Ammon's horn (tissue), 1 donor: ENCODE data around the gene PLEKHA6.
A peak's percentile ranks its signal among the peaks of the same experiment; 100 is the strongest.

Experiments used
- DNase-seq: peaks from one replicate; pipeline ENCODE4 v3.0.0-alpha.2; 2016; ENCODE audit warnings: low spot score

The PLEKHA6 gene

GRCh38 chr1:204211046-204211445 is 148.7 kb downstream of the PLEKHA6 start:
- no peak for DNase-seq

- peak; percentile 48 for DNase-seq
Observed at GRCh38 chr1:204207136-204207616, 152.6 kb downstream of the PLEKHA6 start.

DNA sequence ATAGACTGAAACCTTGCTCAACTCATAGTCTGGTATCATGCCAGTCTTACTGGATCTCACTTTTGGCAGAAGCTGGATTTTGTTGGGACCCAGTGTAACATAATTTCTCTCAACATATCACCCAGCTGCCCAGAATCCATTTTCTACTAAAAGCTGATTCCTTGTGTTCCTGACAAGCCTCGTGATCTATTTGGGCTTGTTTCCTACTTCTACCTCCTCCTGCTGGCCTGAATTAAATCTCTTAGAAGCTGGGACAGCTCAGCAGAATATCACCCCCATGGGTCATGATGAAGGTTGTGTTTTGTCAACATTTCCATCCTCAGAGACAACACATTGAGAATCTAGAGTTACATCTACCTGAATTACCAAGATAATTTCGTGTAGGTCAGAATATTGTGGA is 153.6 kb downstream of the PLEKHA6 start:
- DNase-seq, result no peak

DNA sequence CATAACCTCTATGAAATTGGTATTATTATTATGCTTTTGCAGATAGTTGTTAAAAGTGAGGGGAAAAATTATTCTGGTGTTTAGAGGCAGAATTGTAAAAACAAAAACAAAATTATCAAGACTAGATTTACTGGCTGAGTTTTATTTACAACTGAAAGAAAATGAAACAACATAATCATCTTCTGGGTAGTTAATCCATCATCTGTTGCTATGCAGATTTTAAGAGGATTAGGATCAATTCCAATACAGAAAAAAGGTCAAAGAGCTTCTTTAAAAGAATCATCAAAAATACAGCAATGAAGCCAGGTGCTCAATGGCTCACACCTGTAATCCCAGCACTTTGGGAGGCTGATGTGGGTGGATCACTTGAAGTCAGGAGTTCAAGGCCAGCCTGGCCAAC is 154.2 kb downstream of the PLEKHA6 start:
- no peak for DNase-seq

GRCh38 chr1:204204944-204205343 is 154.8 kb downstream of the PLEKHA6 start:
- no peak for DNase-seq

DNA sequence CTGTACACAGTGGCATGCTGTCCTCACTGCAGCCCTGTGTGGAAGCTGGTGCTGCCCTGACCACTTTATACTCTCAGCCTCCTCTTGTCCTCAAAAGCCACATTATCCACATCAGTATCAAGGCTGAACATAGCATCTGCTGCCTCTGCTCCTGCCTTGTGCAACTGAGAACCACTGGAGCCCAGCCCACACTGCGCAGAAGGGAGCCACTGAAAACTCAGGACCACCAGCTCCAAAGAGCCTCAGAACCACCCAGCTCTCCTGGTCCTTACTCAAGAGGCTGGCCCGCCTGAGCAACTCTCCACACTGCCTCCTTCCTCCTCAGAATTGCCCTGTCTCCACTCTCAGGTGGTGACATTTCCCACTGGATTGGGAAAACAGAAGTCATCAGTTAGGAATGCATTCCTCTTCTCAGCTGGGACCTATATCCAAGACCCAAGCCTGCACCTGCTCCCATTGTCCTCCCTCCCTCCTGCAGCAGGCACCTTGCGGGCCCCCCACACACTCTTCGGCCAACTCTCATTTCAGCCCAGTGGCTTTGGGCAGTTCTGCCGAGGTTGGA is 156.4 kb downstream of the PLEKHA6 start:
- DNase-seq, result no peak

GRCh38 chr1:204202481-204202880 is 157.2 kb downstream of the PLEKHA6 start:
- DNase-seq, result no peak

DNA sequence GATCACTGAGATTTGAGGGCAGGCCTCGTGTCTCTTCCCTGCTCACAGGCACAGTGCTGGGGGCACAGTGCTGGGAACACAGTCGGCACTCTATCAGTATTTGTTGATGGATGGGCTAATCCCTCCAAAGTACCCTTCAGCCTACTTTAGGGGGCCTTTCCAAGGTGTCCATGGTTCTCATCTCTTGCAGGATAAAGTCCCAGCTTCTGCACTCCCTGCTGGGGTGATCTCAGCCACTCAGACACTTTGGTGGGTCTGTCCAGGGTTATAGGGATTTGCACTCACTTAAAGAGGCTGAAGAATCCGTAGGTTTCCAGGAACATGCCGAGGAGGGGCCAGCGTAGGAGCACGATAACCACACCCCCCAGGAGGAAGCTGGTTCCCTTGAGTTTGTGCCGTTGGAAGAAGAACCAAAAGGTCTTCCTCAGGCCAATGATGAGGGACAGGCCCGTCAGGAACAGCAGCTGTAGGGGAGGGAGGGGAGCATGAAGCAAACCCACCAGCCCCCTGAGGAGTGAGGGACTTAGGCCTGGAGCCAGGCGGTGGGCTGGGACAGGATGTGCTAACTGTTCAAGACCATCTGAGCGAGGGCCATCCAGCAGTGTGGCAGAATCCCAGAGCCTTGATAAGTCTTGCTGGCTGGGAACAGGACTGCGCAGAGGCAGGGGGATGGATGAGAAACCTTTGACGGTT is 158.2 kb downstream of the PLEKHA6 start:
- DNase-seq, result no peak

DNA sequence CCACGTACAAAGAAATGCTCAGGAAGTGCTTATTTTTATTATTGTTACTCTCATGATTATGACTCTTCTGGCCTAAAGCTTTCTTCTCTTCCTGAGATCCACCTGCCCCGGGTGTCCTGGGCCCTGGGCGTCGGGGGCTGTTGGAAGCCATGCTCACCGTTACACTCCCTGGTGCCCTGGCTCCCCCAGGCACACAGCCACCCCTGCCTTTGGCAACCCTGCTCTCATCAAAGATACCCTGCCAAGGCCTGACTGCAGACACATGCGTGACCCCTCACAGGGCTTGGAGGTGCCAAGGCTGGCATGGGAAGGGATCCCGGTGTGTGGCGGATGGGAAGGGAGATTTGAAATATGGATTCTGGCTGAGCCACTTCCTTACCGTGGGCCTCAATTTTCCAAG is 160.2 kb downstream of the PLEKHA6 start:
- no peak for DNase-seq

DNA sequence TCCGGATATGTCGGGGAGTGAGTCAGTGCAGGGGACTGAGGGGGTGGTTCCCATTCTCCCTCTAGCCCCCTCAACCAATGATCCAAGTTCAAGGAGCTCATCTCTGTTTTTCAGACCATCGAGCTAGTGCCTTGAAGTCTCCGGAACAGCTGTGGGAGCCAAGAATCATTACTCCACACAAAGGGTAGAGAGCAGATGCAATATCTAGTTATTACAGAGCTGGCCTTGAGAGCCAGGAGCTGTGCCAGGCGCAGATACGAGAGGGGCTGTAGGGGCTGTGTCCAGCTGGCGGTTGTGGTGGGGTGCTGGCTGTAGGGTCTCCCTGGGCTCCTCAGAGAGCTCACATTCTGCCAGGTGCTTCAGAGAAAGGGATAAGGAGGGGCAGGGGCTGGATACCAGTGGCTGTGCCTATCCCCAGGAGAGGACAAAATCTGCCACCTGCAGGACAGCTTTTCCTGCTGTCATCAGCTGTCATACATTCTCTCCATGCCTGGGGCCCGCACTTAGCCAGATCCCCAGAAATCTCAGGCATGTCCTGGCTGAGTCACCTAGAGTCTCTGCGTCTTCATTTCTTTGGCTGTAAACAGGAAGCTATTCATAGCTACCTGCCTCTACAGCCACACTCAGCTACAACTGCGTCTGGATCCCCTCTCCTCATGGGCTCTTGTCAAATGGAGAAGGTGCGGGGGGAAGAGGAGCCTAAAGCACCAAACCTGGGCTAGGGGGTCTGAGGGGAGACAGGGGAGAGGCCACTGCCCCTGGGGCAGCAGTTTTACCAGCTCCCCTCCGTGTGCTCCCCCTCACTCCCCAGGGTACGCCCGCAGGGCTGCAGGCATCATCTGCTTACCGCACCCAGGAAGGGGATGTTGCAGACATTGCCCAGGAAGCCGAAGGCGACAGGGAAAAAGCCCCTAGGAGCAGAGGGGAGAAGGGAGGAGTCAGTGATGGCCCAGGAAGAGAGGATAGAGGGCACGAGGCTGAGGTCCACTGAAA is 161.1 kb downstream of the PLEKHA6 start:
- DNase-seq, result no peak

- no peak for DNase-seq
Observed at GRCh38 chr1:204197068-204197467, 162.7 kb downstream of the PLEKHA6 start.

DNA sequence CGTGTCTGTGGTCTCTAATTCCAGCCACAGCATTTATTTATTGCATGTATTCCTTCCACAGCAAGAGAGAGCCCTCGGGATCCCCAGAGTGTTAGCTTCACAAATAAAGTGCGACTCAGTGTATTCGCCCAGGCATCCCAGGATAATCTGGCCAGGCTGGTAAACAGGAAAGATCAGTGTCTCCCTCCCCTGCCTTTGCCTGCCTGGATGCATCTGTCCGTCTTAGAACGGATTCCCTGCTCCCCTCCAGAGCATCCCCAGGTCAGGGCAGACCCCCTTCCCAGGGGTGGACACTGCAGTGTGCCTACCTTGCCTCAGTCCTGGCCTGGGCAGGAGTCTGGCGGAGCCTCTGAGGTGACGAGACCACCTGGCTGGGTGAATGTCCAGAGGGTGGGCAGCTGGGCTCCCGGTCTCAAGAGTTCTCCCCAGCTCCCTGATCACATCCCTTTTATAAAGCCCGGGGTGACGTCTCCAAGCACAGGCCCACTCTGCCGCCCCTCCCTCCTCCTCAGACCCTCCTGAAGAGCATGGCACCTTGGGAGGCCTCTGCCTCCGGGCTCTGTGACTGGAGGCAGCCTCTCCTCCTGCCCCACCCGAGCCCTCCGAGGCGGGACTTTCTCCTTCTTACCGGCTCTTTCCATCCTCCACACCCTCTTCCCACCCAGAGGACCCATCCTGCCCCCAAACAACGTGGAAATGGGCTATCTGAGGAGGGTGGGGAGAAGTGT is 163.5 kb downstream of the PLEKHA6 start, which contains the start of gene KISS1:
Gene KISS1, minus strand, starts transcription at position 424 of the 728 bp plus-strand sequence. CDS start 3,615 bp downstream, outside the sequence.
- DNase-seq, result no peak

- no peak for DNase-seq
Observed at GRCh38 chr1:204194771-204195170, 165.0 kb downstream of the PLEKHA6 start.

- DNase-seq, result no peak
Observed at GRCh38 chr1:204194080-204194479, 165.6 kb downstream of the PLEKHA6 start.

- DNase-seq, result no peak
Observed at GRCh38 chr1:204192589-204193352, 167.0 kb downstream of the PLEKHA6 start.

GRCh38 chr1:204192046-204192445 is 167.7 kb downstream of the PLEKHA6 start:
- no peak for DNase-seq

DNA sequence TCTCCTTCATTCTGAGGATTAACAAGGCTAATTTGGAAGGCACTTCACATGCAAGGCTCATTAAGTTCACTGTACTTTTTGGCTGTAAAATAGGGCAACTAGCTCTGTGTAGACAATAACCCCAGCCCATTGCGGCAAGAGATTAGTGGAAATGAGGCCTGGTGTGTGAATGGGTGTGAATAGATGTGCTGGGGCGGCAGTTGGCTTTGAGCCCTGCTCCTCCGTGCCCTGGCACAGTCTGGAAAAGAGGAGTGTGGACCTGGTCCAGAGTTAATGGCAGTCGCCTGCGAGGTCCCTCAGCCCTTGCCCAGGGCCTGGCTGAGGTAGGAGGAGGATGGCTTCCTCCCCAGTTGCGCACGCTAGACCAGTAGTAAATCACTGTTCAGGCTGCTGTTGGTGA is 168.3 kb downstream of the PLEKHA6 start:
- DNase-seq, result peak; percentile 72

DNA sequence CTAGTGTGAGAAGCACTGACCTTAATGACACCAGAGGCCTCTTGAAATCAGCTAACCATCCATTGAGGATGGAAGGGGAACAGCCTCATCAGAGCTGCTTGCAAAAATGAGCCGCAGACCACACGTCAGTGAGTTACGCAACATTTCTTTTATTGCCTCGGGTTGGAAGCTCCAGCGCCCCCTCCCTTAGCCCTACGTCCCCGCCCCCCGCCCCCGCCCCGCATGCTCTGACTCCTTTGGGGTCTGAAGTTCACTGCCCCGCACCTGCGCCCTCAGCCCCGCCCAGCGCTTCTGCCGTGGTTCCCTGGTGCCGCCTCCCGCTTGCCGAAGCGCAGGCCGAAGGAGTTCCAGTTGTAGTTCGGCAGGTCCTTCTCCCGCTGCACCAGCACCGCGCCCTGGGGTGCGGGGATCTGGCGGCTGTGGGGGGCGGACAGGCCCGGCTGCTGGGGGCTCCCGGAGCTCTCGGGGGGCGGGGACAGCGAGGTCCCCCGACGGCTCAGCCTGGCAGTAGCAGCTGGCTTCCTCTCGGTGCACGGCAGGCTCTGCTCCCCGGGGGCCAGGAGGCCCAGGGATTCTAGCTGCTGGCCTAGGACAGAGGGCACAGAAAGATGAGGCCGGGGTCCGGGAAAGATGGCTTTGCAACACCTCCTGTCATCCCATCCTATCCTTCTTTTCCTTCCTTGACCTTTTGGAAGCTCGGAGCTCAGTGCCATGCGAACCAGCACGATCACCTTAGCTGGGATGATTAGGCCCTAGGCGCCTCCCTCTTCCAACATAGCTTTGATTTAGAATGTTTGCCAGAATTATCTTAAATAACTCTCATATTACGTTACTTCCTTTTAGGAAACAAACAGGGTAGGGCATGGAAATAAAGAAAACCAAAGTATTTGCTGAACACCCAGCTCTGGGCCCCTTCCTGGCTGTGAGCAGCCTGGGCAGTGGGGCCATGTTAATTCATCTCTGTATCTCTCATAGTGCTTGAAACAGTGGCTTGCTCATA is 169.2 kb downstream of the PLEKHA6 start:
- peak; percentile 32 for DNase-seq

- DNase-seq, result peak; percentile 74
Observed at GRCh38 chr1:204188959-204189639, 170.6 kb downstream of the PLEKHA6 start.
